Epidermal melanocyte (primary cell): Measurements from ENCODE around the gene AFF2.
"Not testable (repeated sequence)": the region's sequence is repeated elsewhere in the genome, so short reads cannot be mapped to it uniquely, and the experiment has no call there.

ENCODE experiments used
- DNase-seq: peaks from one replicate; pipeline ENCODE4 v3.0.0; 2011; ENCODE audit warnings: low spot score; ENCODE audit not compliant: insufficient read length

AFF2 gene

DNA sequence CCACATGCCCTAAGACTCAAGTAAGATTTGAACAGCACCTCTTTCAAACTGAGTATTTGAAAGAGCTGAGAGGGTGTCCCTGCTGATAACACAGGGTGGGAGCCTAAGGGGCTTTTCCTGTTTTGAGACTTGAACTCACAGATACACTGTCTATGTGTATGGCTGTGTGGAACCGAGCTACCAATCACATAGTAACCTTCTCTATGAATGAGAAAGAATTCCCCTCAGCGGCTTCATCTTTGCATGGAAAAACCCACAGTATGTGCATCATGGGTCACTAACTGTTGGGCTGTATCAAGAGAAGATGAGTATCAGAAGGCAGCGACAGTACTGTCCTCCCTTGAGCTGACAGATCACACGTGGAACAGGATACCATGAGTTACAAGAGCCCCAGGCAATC is 336.3 kb downstream of the AFF2 start:
- DNase-seq: no peak

DNA sequence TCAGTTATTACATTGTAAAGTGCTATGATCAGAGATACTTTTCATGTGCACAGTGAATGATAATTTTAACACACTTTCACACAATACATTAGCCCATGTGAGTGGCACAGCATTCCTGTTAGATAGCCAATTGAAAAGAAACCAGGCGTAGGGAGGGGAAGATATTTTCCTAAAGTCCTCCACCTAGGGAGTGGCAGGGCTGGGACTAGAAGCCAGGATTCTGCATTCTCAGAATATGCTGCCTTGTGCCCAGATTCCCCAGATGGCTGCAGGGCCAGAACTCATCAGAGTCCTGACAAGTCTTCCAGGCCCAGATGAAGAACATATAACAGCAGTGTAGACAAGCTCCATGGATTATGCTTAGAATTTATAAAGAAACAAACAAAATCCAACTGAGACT is 350.2 kb downstream of the AFF2 start:
- no peak for DNase-seq

DNA sequence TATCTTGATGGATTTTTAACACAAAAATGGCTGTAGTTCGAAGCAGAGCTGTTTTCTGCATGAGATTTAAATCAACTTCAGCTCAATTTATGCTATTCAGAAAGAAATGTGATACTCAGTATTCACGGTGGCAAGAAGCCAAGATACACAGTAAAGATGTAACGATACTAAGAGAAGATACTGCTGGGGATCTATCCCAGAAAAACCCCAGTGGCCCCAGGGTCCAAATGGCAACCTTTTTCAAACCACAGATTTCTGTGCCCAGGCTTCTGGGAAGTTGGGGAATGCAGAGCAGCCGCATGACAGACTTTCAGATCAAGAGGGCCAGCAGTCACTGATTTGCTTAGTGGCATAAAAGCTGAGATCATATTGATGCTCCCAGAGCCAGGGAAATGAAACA is 353.9 kb downstream of the AFF2 start:
- DNase-seq: no peak

DNA sequence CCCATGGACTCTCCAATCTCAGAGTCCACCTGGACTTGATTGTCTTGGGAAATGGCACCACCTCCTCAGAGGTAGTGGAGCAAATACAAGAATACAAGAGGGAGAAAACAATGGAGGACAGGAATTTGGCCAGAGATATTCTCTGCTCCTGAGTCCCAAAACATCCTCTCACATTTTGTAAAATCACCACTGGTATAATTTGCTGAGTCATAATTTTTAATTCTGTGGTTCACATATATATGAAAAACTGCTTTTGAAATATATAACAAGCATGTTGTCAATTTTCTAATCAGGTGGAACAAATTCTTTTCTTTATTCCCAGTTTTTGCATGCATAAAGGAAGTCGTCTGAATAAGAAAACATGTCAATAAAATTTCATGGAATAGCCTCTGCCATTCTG is 356.1 kb downstream of the AFF2 start:
- DNase-seq: no peak

- DNase-seq: no peak
These were observed 365.1 kb downstream of the AFF2 start for GRCh38 chrX:148865277-148866210.

DNA sequence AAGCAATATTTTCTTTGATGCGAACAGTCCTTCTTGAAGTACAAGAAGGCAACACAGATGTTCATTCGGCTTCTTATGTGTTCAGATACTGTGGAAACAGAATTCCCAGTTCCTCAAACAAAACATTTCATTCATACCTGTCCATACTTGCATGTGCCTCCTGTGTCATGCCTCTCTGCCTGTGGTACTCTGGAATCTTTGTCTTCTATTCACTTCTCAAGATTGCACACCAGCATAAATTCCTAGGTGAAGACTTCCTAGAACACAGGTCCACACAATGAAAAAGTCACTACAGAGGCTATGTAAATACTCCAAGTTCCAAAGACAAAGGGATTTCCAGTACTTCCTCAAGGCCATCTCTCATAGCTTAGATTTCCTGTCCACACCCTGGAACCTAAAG is 367.2 kb downstream of the AFF2 start:
- DNase-seq: no peak

DNA sequence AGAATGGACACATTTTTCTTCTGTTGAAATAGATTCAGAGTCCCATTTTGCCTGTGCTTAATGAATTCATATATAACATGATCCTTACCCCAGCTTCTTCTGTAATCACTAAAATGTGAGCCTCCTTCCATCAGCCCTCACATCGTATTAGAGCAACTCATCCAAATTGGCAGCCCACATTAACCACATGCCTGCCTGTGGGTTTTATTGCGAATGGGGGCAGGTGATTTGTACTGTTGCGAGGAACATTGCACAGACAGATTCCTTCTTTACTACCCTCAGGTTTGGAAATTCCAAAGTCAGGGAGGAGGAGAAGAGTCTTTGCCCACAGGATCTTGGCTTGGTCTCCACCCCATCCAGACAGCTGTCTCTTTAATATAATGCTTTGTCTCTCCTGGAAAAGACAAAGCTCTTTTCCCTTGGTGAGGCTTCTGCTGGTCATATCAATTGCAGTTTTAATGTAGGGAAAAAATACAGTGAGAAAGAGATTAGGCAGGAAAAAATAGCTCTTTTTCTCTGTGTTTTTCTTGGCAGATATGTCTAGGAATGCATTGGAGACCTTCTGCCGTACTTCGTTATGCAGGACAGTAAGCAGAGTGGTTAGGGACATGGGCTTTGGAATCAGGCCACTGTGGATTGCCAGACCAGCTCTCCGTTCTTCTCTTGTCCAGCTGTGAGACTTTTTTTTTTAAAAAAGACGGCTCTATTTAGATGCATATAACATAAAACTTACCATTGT is 371.2 kb downstream of the AFF2 start:
- DNase-seq: no peak

GRCh38 chrX:148872161-148872535 is 371.7 kb downstream of the AFF2 start:
- DNase-seq: no peak

GRCh38 chrX:148872881-148873280 is 372.5 kb downstream of the AFF2 start:
- no peak for DNase-seq

DNA sequence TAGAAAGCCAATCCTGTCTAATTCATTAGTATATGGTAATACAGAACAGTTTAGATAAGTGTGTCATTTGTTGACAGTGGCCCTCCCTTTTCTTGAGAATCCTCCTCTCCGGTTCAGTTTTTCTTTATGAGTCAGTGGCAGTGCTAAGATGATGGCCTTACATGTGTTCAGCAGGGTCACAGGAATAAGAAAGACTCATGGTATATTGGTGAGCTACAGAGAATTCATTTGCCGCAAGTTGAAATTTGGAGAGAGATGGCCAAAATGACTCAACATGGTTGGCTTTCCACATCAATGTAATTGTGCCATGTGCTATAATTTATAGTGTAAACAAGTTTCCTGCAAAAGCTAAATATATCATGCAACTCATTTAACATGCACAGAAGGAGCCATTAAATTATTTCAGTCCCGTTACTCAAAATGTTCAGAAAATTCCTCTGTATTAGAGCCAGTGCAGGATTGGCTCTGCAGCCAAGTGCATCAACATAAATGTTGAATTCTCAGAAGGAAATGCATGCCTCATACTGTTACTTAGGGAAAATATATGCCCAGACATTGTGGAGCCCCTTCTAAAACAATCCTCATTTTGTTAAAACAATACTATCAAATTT is 374.3 kb downstream of the AFF2 start:
- DNase-seq: no peak

DNA sequence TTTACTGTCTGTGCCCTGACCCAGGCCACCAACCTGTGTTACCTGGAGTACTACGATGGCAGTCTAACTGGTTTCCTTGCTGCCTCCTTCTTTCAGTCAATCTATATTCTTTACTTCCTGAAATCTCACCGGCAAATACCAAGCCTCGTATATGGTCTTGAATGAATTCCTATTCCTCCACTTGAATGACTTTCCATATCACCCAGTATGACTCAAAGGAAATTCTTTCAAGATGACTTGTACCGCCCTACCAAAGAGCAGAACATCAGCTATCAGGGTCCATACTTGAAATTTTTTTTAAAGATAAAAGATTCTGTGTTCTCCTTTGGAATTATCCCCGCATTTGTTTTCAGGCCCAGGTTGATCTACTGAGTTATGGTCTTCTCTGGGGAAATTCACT is 378.0 kb downstream of the AFF2 start:
- DNase-seq: no peak

- no peak for DNase-seq
These were observed 384.8 kb downstream of the AFF2 start for GRCh38 chrX:148885203-148885602.

DNA sequence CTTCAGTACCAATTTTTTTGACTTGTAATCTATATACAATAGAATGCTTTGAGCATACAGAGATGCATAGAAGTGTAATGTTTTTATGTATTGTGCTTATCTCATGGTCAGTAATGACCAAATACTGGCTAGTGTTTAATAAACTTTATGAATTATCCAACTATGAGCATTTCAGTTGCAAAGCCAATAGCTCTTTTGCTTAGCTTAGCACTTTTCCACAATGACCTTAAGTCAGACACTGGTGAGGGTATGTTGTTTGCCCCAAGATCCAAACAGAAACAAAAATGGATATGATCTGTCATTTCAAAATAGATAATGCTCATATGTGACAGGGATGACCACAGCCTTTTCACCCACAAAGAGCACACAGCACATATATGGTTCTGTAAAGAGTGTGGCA is 393.0 kb downstream of the AFF2 start:
- no peak for DNase-seq

DNA sequence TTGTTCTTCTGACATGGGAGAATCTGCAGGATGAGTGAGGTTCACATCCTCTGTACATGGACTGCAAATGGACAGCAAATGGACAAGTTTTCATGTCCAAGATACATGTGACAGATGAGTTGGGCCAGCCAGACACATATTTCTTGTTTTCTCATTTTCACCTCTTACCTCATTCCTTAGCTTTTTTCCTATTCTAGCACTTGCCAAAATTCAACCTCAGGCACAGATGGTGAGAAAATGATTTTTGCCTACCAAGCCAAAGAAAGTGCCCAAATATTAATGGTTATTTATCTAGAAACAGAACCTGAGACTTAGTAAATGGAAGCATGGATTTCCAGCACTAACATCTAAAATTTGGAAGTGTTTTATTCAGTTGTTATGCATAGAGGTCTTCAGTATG is 402.2 kb downstream of the AFF2 start:
- no peak for DNase-seq

GRCh38 chrX:148903176-148903575 is 402.8 kb downstream of the AFF2 start:
- DNase-seq: no peak

GRCh38 chrX:148904421-148905111 is 404.1 kb downstream of the AFF2 start:
- no peak for DNase-seq

DNA sequence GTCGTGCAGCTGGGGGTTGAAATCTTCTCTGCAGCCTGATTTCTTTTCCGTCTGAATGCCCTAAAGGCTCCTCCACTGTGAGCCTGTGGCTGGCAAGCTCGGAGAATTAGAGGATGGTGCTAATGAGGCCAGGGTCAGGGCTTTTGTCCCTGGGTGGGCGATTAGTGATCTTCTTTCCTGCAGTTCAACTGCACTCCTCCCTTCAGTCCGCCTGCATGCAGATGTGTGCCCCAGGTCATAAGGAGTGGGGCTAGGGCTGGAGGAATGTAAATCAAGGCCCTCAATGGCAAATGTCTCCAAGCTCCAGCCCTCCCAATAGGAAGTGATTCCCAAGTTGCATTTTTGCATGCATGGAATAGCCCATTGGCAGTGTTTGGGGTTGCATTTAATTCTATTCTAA is 405.0 kb downstream of the AFF2 start:
- no peak for DNase-seq

GRCh38 chrX:148906628-148907027 is 406.2 kb downstream of the AFF2 start:
- DNase-seq: not testable (repeated sequence)

GRCh38 chrX:148909758-148910157 is 409.3 kb downstream of the AFF2 start:
- no peak for DNase-seq

DNA sequence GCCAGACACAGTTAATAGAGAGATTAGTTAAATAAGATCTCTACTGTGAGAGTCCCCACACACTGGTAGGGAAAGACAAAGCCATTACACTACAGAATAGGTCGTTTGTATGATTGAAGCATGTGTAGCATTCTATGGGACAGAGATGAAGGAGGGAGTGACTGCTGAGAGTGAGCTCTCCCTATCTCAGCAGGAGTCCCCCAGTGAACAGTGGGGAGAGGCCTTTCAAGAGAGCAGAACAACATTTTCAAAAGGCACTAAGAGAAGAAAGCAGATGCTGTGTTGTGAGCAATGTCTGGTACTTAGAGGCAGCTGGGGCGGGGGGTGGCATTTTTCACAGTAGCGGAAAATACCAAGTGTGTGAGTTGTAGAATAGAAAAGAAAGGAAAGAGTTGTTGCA is 413.6 kb downstream of the AFF2 start:
- no peak for DNase-seq

GRCh38 chrX:148914783-148915182 is 414.4 kb downstream of the AFF2 start:
- no peak for DNase-seq

DNA sequence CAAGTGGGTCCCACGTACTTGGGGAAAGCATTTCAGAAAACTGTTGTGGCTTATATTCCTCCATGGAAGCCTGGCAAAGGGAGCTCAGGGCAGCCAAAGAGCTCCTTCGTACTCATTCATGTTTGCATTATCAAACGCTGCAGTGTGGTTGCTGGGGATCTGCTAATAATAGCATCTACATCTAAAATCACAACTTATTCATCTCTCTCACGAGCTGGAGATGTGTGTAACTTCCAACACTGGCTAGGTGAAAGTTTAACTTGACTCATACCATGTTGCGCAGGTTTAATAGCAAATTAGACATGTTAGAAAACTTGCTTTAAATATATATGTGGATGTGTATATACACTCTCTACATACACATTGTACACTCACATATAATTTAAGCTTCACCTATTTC is 415.1 kb downstream of the AFF2 start:
- DNase-seq: no peak
